Peyer's patch (tissue), 4 donors: Measurements from ENCODE around the gene CHST8.

Experiments
- POLR2A ChIP-seq, 2 donors: fragments of 450-650 bp; IDR thresholded peaks; one replicate each; pipeline ENCODE4 v1.5.1; 2017; ENCODE audit warnings: antibody characterized with exemption in 2 of 2, mild to moderate bottlenecking in 2 of 2, moderate library complexity in 2 of 2
- TF ChIP-seq, protein P1 (sequence below), 6 experiments: fragments of 450-650 bp in 4 of 6; fragments of 200-600 bp in 2 of 6; sonication (generic) in 1 of 6; IDR thresholded peaks; one replicate each; pipeline ENCODE4 v1.5.1; 2017 to 2019; ENCODE audit warnings: antibody characterized with exemption in 6 of 6, mild to moderate bottlenecking in 3 of 6, moderate library complexity in 1 of 6

- no peak for TF ChIP-seq POLR2A (IDR thresholded peaks at IDR 0.05)
- TF ChIP-seq, protein P1, sequence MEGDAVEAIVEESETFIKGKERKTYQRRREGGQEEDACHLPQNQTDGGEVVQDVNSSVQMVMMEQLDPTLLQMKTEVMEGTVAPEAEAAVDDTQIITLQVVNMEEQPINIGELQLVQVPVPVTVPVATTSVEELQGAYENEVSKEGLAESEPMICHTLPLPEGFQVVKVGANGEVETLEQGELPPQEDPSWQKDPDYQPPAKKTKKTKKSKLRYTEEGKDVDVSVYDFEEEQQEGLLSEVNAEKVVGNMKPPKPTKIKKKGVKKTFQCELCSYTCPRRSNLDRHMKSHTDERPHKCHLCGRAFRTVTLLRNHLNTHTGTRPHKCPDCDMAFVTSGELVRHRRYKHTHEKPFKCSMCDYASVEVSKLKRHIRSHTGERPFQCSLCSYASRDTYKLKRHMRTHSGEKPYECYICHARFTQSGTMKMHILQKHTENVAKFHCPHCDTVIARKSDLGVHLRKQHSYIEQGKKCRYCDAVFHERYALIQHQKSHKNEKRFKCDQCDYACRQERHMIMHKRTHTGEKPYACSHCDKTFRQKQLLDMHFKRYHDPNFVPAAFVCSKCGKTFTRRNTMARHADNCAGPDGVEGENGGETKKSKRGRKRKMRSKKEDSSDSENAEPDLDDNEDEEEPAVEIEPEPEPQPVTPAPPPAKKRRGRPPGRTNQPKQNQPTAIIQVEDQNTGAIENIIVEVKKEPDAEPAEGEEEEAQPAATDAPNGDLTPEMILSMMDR (IDR thresholded peaks at IDR 0.05): no peak
Observed at GRCh38 chr19:33621065-33621785, 528 bp upstream of the CHST8 start.
